Limb (tissue), 2 donors: ENCODE data around the gene PFKFB4.
A peak's percentile ranks its signal among the peaks of the same experiment; 100 is the strongest.

ENCODE experiments used
- DNase-seq, 2 donors: peaks; one replicate each; pipeline ENCODE4 v3.0.0-alpha.2; 2016; ENCODE audit errors: extremely low spot score in 2 of 2

Gene PFKFB4

GRCh38 chr3:48556796-48557626, at the start of gene PFKFB4:
PFKFB4 (minus strand) TSS chr3:48556803; CDS start chr3:48556777, 26 bp downstream.
- DNase-seq, result peak; percentile 99

GRCh38 chr3:48601622-48601994, 45.0 kb upstream of the PFKFB4 start:
- DNase-seq, result no peak

GRCh38 chr3:48600711-48601621, 44.4 kb upstream of the PFKFB4 start:
- no peak for DNase-seq

GRCh38 chr3:48599509-48600285, 43.1 kb upstream of the PFKFB4 start:
- DNase-seq, result no peak

- no peak for DNase-seq
Observed at GRCh38 chr3:48599077-48599501, 42.5 kb upstream of the PFKFB4 start.

GRCh38 chr3:48598323-48599076, 41.9 kb upstream of the PFKFB4 start:
- DNase-seq, result peak; percentile 13 to 46

GRCh38 chr3:48597408-48597800, 40.8 kb upstream of the PFKFB4 start:
- no peak for DNase-seq

GRCh38 chr3:48596676-48597407, 40.2 kb upstream of the PFKFB4 start:
- no peak for DNase-seq

- DNase-seq, result no peak
Observed at GRCh38 chr3:48596157-48596556, 39.6 kb upstream of the PFKFB4 start.

GRCh38 chr3:48595526-48596121, 39.0 kb upstream of the PFKFB4 start:
- DNase-seq, result peak in 1 of 2 donors; percentile 18

GRCh38 chr3:48595075-48595525, 38.5 kb upstream of the PFKFB4 start, which contains the start of gene COL7A1:
COL7A1 (minus strand) TSS chr3:48595329; CDS start chr3:48595159, 170 bp downstream.
- peak in 1 of 2 donors; percentile 48 for DNase-seq

- no peak for DNase-seq
Observed at GRCh38 chr3:48594417-48595049, 37.9 kb upstream of the PFKFB4 start.

GRCh38 chr3:48593337-48593736, 36.7 kb upstream of the PFKFB4 start:
- DNase-seq, result no peak

- DNase-seq, result no peak
Observed at GRCh38 chr3:48592519-48593087, 36.0 kb upstream of the PFKFB4 start.

- no peak for DNase-seq
Observed at GRCh38 chr3:48591886-48592518, 35.4 kb upstream of the PFKFB4 start.

- DNase-seq, result no peak
Observed at GRCh38 chr3:48591436-48591835, 34.8 kb upstream of the PFKFB4 start.

GRCh38 chr3:48588230-48588629, 31.6 kb upstream of the PFKFB4 start:
- no peak for DNase-seq

GRCh38 chr3:48587686-48588085, 31.1 kb upstream of the PFKFB4 start:
- no peak for DNase-seq
